Measurements from ENCODE around the gene SPIN1. TPM values are rescaled to one million over a fixed set of nuclear protein-coding genes. Genes with fewer than 3 reads are reported as not detected.
"Not testable (repeated sequence)": the region's sequence is repeated elsewhere in the genome, so short reads cannot be mapped to it uniquely, and the experiment has no call there.

SPIN1 gene
- total and polyA plus RNA-seq, 4 donors, result 22.6 to 135 (median 35.3) TPM

- Histone ChIP-seq H3K9me3 (ENCODE audit: control insufficient read depth in 4 of 4, insufficient read depth in 3 of 4, low read length in 3 of 4) (no peaks in the 10 kb centered on the region), H3K4me3 (no peak overlapping the region), H3K27ac (ENCODE audit: low read depth in 1 of 2, low read length in 1 of 2) (no peak overlapping the region), H3K4me1 (ENCODE audit: control insufficient read depth in 5 of 5, insufficient read depth in 5 of 5, low read length in 5 of 5) (peaks cover 0 to 2% (median 0%) of the 10 kb centered on the region in 5 donors), H3K9ac (ENCODE audit: insufficient read depth in 1 of 2, low read length in 2 of 2) (no peak overlapping the region), H3K27me3 (ENCODE audit: control insufficient read depth in 3 of 3, insufficient read depth in 3 of 3, low read length in 2 of 3) (no peaks in the 10 kb centered on the region), H3K36me3 (ENCODE audit: control insufficient read depth in 4 of 4, insufficient read depth in 4 of 4, low read length in 4 of 4) (no peaks in the 10 kb centered on the region)
- TF ChIP-seq CTCF (IDR thresholded peaks at IDR 0.05; ENCODE audit: control extremely low read depth, extremely low read depth), result no peak
- WGBS, 2 donors, result 57 to 69% methylated on average over 7 of the region's 7 CpGs
- ATAC-seq (ENCODE audit: insufficient read depth, low FRiP score) (no peak), DNase-seq (no peak)
Observed at GRCh38 chr9:88344013-88344412, 44.2 kb upstream of the SPIN1 start.

GRCh38 chr9:88350354-88350753 lies 37.9 kb upstream of the SPIN1 start:
- not testable (repeated sequence) for H3K4me1 ChIP-seq (ENCODE audit: control insufficient read depth in 5 of 5, insufficient read depth in 5 of 5, low read length in 5 of 5); H3K9me3 ChIP-seq (ENCODE audit: control insufficient read depth in 4 of 4, insufficient read depth in 3 of 4, low read length in 3 of 4); H3K27ac ChIP-seq (ENCODE audit: low read depth in 1 of 2, low read length in 1 of 2); H3K4me3 ChIP-seq; ATAC-seq (ENCODE audit: insufficient read depth, low FRiP score); H3K27me3 ChIP-seq (ENCODE audit: control insufficient read depth in 3 of 3, insufficient read depth in 3 of 3, low read length in 2 of 3); DNase-seq; H3K36me3 ChIP-seq (ENCODE audit: control insufficient read depth in 4 of 4, insufficient read depth in 4 of 4, low read length in 4 of 4); H3K9ac ChIP-seq (ENCODE audit: insufficient read depth in 1 of 2, low read length in 2 of 2)
- WGBS, 2 donors, result 83 to 87% methylated on average over 5 of the region's 5 CpGs

- Histone ChIP-seq H3K4me3 (no peak overlapping the region), H3K36me3 (ENCODE audit: control insufficient read depth in 4 of 4, insufficient read depth in 4 of 4, low read length in 4 of 4) (no peaks in the 10 kb centered on the region), H3K4me1 (ENCODE audit: control insufficient read depth in 5 of 5, insufficient read depth in 5 of 5, low read length in 5 of 5) (peaks cover 0 to 2% (median 0%) of the 10 kb centered on the region in 5 donors), H3K27ac (ENCODE audit: low read depth in 1 of 2, low read length in 1 of 2) (no peak overlapping the region), H3K27me3 (ENCODE audit: control insufficient read depth in 3 of 3, insufficient read depth in 3 of 3, low read length in 2 of 3) (no peaks in the 10 kb centered on the region), H3K9ac (ENCODE audit: insufficient read depth in 1 of 2, low read length in 2 of 2) (no peak overlapping the region), H3K9me3 (ENCODE audit: control insufficient read depth in 4 of 4, insufficient read depth in 3 of 4, low read length in 3 of 4) (peaks cover 0 to 3% (median 0%) of the 10 kb centered on the region in 4 donors)
- no peak for DNase-seq
- no peak for TF ChIP-seq CTCF (IDR thresholded peaks at IDR 0.05; ENCODE audit: control extremely low read depth, extremely low read depth)
- no peak for ATAC-seq (ENCODE audit: insufficient read depth, low FRiP score)
- WGBS, 2 donors, result 78 to 95% methylated on average over 2 of the region's 2 CpGs
Observed at GRCh38 chr9:88355166-88355565, 33.1 kb upstream of the SPIN1 start.

GRCh38 chr9:88357250-88357649 lies 31.0 kb upstream of the SPIN1 start:
- not testable (repeated sequence) for H3K4me3 ChIP-seq; H3K4me1 ChIP-seq (ENCODE audit: control insufficient read depth in 5 of 5, insufficient read depth in 5 of 5, low read length in 5 of 5); H3K9ac ChIP-seq (ENCODE audit: insufficient read depth in 1 of 2, low read length in 2 of 2); H3K27ac ChIP-seq (ENCODE audit: low read depth in 1 of 2, low read length in 1 of 2); H3K9me3 ChIP-seq (ENCODE audit: control insufficient read depth in 4 of 4, insufficient read depth in 3 of 4, low read length in 3 of 4); ATAC-seq (ENCODE audit: insufficient read depth, low FRiP score); DNase-seq; H3K36me3 ChIP-seq (ENCODE audit: control insufficient read depth in 4 of 4, insufficient read depth in 4 of 4, low read length in 4 of 4); H3K27me3 ChIP-seq (ENCODE audit: control insufficient read depth in 3 of 3, insufficient read depth in 3 of 3, low read length in 2 of 3)

GRCh38 chr9:88358723-88359122 lies 29.5 kb upstream of the SPIN1 start:
- Histone ChIP-seq H3K9ac (ENCODE audit: insufficient read depth in 1 of 2, low read length in 2 of 2) (no peak overlapping the region), H3K36me3 (ENCODE audit: control insufficient read depth in 4 of 4, insufficient read depth in 4 of 4, low read length in 4 of 4) (no peaks in the 10 kb centered on the region), H3K9me3 (ENCODE audit: control insufficient read depth in 4 of 4, insufficient read depth in 3 of 4, low read length in 3 of 4) (peaks cover 0 to 3% (median 0%) of the 10 kb centered on the region in 4 donors), H3K27me3 (ENCODE audit: control insufficient read depth in 3 of 3, insufficient read depth in 3 of 3, low read length in 2 of 3) (no peaks in the 10 kb centered on the region), H3K4me3 (no peak overlapping the region), H3K4me1 (ENCODE audit: control insufficient read depth in 5 of 5, insufficient read depth in 5 of 5, low read length in 5 of 5) (peaks cover 0 to 2% (median 0%) of the 10 kb centered on the region in 5 donors), H3K27ac (ENCODE audit: low read depth in 1 of 2, low read length in 1 of 2) (no peak overlapping the region)
- ATAC-seq (ENCODE audit: insufficient read depth, low FRiP score), result no peak
- WGBS, 2 donors, result 86 to 87% methylated on average over 4 of the region's 4 CpGs
- DNase-seq, result no peak
- TF ChIP-seq CTCF (IDR thresholded peaks at IDR 0.05; ENCODE audit: control extremely low read depth, extremely low read depth), result no peak
